ENCODE data around the gene VKORC1.

The VKORC1 gene

DNA sequence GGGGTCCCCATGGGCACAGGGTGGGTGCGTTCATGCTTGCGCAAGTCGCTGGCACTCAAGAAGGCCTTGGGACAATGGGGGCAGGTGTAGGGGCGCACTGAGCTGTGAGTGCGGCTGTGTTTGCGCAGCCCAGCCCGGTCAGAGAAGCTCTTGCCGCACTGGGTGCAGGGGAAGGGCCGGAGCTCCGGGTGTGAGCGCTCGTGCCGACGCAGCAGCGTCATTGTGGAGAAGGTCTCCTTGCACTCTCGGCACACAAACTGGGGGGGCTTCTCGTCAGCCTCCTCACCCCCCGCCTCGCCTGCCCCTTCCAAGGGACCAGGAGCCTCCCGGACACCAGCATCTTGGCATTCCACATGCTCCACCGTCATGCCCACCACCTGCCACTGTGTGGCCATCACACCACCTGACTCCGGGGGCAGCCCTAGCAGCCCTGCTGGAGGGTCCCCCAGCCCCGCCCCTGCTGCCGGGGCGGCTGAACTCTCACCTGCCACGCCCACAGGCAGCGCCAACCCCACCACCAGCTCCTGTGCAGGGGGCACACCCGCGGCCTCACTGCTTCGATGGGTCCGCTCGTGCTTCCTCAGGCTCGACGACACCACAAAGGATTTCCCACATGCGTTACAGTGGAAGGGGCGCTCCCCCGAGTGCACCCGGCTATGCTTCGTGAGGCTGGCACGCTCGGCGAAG is 33.3 kb downstream of the VKORC1 start:
- Histone ChIP-seq H3K36me3 (ENCODE audit: insufficient read depth, low read length) (peaks cover 30% of the 10 kb centered on the region; the same call in 1 of the 2 replicates), H3K4me3 (no peak overlapping the region), H3K27ac (no peak overlapping the region), H3K9me3 (ENCODE audit: low read depth, low read length) (no peaks in the 10 kb centered on the region), H3K9ac (ENCODE audit: insufficient read length) (no peak overlapping the region)
- DNase-seq (ENCODE audit: low read depth, low spot score), result no peak
- TF ChIP-seq EZH2 (IDR thresholded peaks at IDR 0.05) (no peak), FOXP2 (optimal IDR thresholded peaks at IDR 0.05; ENCODE audit: control extremely low read depth, extremely low read length, insufficient read depth) (no peak), POLR2AphosphoS5 (IDR thresholded peaks at IDR 0.05; ENCODE audit: borderline replicate concordance, low read depth, low read length) (no peak)

DNA sequence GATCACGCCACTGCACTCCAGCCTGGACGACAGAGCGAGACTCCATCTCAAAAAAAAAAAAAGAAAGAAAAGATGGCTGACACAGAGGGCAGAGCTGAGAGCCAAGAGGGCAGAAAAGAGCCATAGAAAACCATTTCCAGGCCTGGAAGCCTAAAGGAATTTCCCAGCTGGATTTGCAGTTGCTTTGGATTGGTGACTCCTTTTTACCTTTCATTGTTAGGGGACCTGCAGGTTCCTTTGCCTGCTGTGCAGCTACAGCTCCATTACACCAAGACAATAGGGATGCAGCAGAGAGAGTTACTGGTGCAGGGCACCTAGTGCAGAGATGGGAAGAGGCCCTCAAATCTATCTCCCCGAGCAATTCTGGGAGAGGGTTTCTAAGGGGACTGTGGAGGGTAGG is 39.0 kb downstream of the VKORC1 start:
- Histone ChIP-seq H3K9me3 (ENCODE audit: low read depth, low read length) (no peaks in the 10 kb centered on the region), H3K36me3 (ENCODE audit: insufficient read depth, low read length) (peaks cover 4% of the 10 kb centered on the region; the same call in 1 of the 2 replicates), H3K27ac (no peak overlapping the region), H3K9ac (ENCODE audit: insufficient read length) (no peak overlapping the region), H3K4me3 (no peak overlapping the region)
- no peak for TF ChIP-seq POLR2AphosphoS5 (IDR thresholded peaks at IDR 0.05; ENCODE audit: borderline replicate concordance, low read depth, low read length)
- no peak for TF ChIP-seq FOXP2 (optimal IDR thresholded peaks at IDR 0.05; ENCODE audit: control extremely low read depth, extremely low read length, insufficient read depth)
- TF ChIP-seq EZH2 (IDR thresholded peaks at IDR 0.05), result no peak
- DNase-seq (ENCODE audit: low read depth, low spot score), result no peak

DNA sequence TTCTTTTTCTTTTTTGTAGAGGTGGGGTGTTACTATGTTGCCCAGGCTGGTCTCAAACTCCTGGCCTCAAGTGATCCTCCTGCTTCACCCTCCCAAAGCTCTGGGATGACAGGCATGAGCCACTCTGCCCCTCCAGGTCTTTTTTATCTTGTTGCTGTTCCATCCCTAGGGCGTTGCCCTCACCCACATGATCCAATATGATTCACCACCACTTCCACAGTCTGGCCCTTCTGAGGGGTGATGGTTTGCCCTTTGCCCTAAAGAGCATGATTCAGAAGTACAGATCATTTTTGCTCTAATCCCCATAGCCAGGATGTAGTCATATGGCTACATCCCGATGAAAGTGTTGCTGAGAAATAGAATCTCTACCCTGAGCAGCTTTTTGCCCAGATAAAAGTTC is 42.5 kb downstream of the VKORC1 start:
- H3K9me3 ChIP-seq (ENCODE audit: low read depth, low read length), result no peaks in the 10 kb centered on the region
- no peak overlapping the region for H3K27ac ChIP-seq
- no peak for DNase-seq (ENCODE audit: low read depth, low spot score)
- H3K36me3 ChIP-seq (ENCODE audit: insufficient read depth, low read length), result no peaks in the 10 kb centered on the region
- TF ChIP-seq FOXP2 (optimal IDR thresholded peaks at IDR 0.05; ENCODE audit: control extremely low read depth, extremely low read length, insufficient read depth) (no peak), POLR2AphosphoS5 (IDR thresholded peaks at IDR 0.05; ENCODE audit: borderline replicate concordance, low read depth, low read length) (no peak), EZH2 (IDR thresholded peaks at IDR 0.05) (no peak)
- H3K4me3 ChIP-seq, result no peak overlapping the region
- H3K9ac ChIP-seq (ENCODE audit: insufficient read length), result no peak overlapping the region

DNA sequence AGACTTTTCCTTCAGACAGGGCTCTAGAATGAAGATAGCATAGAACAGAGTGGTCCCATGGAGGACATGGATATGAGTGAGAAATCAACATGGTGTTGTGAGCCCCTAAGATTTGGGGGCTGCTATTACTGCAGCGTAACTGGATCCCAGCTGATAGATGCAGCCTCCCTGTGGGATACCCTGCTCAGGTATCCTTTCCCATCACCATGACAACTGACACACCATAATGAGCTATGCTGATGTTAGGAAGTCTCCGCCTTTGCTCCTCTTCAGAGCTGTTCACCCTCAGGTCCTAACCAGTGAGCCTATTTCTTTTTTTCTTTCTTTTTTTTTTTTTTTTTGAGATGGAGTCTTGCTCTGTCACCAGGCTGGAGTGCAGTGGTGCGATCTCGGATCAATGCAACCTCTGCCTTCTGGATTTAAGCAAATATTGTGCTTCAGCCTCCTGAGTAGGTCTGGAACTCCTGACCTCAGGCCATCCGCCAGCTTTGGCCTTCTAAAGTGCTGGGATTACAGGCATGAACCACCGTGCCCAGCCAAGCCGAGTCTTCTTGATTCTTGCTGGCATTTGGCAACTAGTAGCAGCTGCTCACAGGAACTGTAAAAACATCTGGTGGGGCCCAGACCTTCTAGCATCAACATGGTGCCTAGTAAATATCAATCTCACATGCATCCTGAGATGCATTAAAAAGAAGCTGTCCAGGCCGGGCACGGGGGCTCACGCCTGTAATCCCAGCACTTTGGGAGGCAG is 44.1 kb downstream of the VKORC1 start:
- TF ChIP-seq FOXP2 (optimal IDR thresholded peaks at IDR 0.05; ENCODE audit: control extremely low read depth, extremely low read length, insufficient read depth) (no peak), POLR2AphosphoS5 (IDR thresholded peaks at IDR 0.05; ENCODE audit: borderline replicate concordance, low read depth, low read length) (no peak), EZH2 (IDR thresholded peaks at IDR 0.05) (no peak)
- H3K9ac ChIP-seq (ENCODE audit: insufficient read length), result no peak overlapping the region

DNA sequence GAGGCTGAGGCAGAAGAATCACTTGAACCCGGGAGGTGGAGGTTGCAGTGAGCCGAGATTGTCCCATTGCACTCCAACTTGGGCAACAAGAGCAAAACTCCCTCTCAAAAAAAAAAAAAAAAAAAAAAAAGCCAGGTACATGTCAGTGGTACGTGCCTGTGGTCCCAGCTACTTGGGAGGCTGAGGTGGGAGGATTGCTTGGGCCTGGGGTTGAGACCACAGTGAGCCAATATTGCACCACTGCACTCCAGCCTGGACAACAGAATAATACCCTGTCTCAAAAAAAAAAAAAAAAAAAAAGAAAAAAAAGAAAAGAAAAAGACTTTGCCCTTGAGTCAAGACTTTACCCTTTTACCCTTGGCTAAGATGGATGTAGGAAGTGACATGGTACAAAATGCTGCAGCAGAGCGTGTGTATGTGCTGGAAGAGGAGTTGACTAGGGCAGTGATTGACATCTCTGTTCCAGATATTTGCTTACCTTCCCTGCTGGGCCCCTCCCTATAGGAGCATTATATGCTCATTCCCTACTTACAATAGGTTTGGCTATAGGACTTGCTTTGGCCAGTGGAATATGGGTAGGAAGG is 50.6 kb downstream of the VKORC1 start:
- no peak for DNase-seq (ENCODE audit: low read depth, low spot score)
- no peaks in the 10 kb centered on the region for H3K9me3 ChIP-seq (ENCODE audit: low read depth, low read length)
- TF ChIP-seq EZH2 (IDR thresholded peaks at IDR 0.05), result no peak
- H3K36me3 ChIP-seq (ENCODE audit: insufficient read depth, low read length), result no peaks in the 10 kb centered on the region
- no peak overlapping the region for H3K9ac ChIP-seq (ENCODE audit: insufficient read length)
- H3K27ac ChIP-seq, result no peak overlapping the region
- H3K4me3 ChIP-seq, result no peak overlapping the region

More for the DNA sequence above, 44.1 kb downstream of the VKORC1 start:
- no peak for DNase-seq (ENCODE audit: low read depth, low spot score)
- Histone ChIP-seq H3K9me3 (ENCODE audit: low read depth, low read length) (no peaks in the 10 kb centered on the region), H3K4me3 (no peak overlapping the region), H3K27ac (no peak overlapping the region), H3K36me3 (ENCODE audit: insufficient read depth, low read length) (no peaks in the 10 kb centered on the region)

DNA sequence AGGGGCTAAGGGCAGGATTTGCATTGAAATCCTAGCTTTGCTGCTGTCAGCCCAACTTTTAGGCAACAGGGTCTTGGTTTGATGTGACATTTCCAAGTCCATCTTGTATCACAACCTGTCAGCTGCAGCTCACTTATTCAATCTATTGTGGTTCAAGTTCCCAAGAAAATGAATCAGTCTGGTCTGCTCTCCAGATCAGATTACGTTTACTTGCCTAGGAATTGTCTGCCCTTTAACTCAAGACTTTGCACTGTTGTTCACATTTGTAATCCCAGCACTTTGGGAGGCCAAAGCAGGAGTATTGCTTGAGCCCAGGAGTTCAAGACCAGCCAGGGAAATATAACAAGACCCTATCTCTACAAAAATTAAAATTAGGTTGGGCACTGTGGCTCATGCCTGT is 51.2 kb downstream of the VKORC1 start:
- H3K27ac ChIP-seq, result no peak overlapping the region
- H3K9me3 ChIP-seq (ENCODE audit: low read depth, low read length), result no peaks in the 10 kb centered on the region
- H3K9ac ChIP-seq (ENCODE audit: insufficient read length), result no peak overlapping the region
- H3K36me3 ChIP-seq (ENCODE audit: insufficient read depth, low read length), result no peaks in the 10 kb centered on the region
- no peak for TF ChIP-seq EZH2 (IDR thresholded peaks at IDR 0.05)
- DNase-seq (ENCODE audit: low read depth, low spot score), result no peak
- H3K4me3 ChIP-seq, result no peak overlapping the region

DNA sequence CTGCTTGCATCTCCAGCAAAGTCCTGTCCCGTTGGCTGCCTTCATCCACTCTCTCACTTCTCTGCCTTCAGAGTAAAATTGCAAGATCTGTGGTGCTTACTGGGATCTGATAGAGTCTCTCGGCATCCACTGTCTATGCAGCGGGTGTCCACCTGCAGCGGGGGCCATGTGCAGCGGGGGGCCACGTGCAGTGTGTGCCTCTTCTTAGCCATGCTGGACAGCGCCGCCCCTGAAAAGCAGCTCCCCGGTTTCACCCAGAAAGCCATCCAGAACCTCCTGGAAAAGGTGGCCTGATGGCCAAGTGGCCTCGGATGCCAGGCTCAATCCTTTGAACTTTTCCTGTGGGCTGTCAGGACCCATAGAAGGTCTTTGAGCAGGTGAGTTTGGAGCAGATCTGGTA is 51.7 kb downstream of the VKORC1 start:
- Histone ChIP-seq H3K9ac (ENCODE audit: insufficient read length) (no peak overlapping the region), H3K9me3 (ENCODE audit: low read depth, low read length) (no peaks in the 10 kb centered on the region), H3K36me3 (ENCODE audit: insufficient read depth, low read length) (no peaks in the 10 kb centered on the region), H3K4me3 (no peak overlapping the region), H3K27ac (no peak overlapping the region)
- no peak for TF ChIP-seq POLR2AphosphoS5 (IDR thresholded peaks at IDR 0.05; ENCODE audit: borderline replicate concordance, low read depth, low read length)
- TF ChIP-seq EZH2 (IDR thresholded peaks at IDR 0.05), result no peak
- TF ChIP-seq FOXP2 (optimal IDR thresholded peaks at IDR 0.05; ENCODE audit: control extremely low read depth, extremely low read length, insufficient read depth), result no peak
- no peak for DNase-seq (ENCODE audit: low read depth, low spot score)

Data from SK-N-MC (cell line).